ENCODE data around the gene ZSCAN10.
"Not testable (repeated sequence)": the region's sequence is repeated elsewhere in the genome, so short reads cannot be mapped to it uniquely, and the experiment has no call there.

Gene ZSCAN10

DNA sequence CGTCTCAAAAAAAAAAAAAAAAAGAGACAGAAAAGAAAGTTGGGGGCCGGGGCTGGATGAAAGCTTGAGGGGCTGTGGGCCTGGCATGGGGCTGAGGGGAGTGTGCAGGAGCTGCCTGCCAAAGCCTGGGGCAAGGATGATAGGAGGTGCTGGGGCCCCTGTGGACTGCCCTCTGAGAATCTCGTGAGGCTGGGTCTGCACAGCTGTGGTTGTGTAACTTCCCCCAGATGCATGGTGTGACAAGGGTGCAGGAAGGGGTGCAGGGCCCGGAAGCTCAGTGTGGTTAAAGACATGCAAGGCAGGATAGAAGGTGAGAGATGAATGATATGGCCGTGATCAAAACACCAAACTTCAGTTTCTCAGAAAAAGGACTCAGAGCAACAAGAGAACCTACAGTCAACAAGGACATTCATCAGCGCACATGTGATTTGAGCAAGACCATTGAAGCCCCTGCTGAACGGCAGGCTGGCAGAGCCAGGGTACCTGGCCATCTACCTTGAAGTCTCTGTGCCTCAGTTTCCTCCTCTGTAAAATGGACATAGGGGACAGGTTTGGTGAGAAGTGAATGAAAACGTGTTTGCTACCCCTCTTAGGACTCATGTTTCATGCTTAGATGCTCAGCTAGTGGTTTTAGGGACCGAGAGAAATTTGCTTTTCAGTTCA lies 24.1 kb downstream of the ZSCAN10 start:
- H3K4me1 Mint-ChIP-seq: peaks cover 31% of the 10 kb centered on the region
- H3K9me3 Mint-ChIP-seq: no peaks in the 10 kb centered on the region
- H3K27ac Mint-ChIP-seq: peak overlapping the region; percentile 69
- DNase-seq (ENCODE audit: low spot score in 2 of 2) (peak in 1 of 2 donors; percentile 27), ATAC-seq (ENCODE audit: low read depth) (peak; percentile 97)
- peaks cover 2% of the 10 kb centered on the region for H3K36me3 Mint-ChIP-seq
- H3K4me3 Mint-ChIP-seq: peak overlapping the region; percentile 62
- H3K27me3 Mint-ChIP-seq: peaks cover 3% of the 10 kb centered on the region

DNA sequence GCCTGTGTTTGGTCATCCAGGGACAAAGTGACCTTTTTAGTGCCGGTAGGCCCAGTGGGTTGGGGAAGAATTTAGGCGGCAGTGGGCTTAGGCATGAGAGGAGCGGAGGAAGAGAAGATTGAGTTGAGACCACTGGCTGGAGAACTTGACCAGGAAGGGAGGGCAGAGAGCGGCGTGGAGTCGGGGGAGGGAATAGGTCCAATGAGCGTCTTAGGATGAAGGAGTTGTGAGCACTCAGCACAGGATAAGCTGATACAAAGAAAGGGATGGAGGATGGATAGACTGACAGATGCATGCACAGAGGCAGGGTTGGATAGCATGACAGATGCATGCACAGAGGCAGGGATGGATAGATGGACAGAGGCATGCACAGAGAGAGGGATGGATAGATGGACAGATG lies 25.6 kb downstream of the ZSCAN10 start:
- H3K36me3 Mint-ChIP-seq: peaks cover 2% of the 10 kb centered on the region
- ATAC-seq (ENCODE audit: low read depth) (no peak), DNase-seq (ENCODE audit: low spot score in 2 of 2) (no peak)
- H3K4me1 Mint-ChIP-seq: peaks cover 31% of the 10 kb centered on the region
- peak overlapping the region; percentile 62 for H3K4me3 Mint-ChIP-seq
- no peaks in the 10 kb centered on the region for H3K27me3 Mint-ChIP-seq
- no peaks in the 10 kb centered on the region for H3K9me3 Mint-ChIP-seq
- no peak overlapping the region for H3K27ac Mint-ChIP-seq

DNA sequence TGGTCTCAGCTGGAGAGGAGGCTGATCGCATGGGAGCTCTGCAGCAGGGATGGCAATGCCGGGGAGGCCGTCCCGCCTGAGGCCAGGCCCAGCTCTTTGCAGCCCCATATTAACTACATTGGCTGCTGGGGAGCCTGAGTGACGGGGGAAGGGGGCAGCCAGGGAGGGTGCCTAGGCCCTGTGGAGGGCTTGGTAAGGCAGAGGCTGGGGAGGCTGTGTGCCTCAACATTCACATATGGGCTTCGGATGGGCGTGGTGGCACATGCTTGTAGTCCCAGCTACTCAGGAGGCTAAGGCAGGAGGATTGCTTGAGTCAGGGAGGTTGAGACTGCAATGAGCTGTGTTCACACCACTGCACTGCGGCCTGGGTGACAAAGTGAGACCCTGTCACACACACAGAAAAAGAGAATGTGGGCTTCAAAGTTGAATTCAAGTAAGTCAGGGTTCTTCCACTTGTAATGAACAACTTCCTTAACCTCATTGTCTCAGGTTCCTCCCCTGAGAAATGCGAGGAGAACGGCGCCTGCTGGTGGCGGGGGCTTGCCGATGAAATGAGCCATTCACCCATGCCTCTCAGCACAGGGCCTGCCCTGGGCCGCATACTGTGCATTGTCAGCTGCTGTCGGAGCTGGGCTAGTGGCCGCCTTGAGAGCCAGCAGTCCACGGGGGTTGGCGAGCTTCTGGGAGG lies 26.4 kb downstream of the ZSCAN10 start:
- H3K9me3 Mint-ChIP-seq; DNase-seq (ENCODE audit: low spot score in 2 of 2); H3K36me3 Mint-ChIP-seq; H3K27ac Mint-ChIP-seq; H3K27me3 Mint-ChIP-seq: not testable (repeated sequence)
- Mint-ChIP-seq H3K4me1 (peaks cover 31% of the 10 kb centered on the region), H3K4me3 (peak overlapping the region; percentile 62)
- ATAC-seq (ENCODE audit: low read depth): peak; percentile 39

DNA sequence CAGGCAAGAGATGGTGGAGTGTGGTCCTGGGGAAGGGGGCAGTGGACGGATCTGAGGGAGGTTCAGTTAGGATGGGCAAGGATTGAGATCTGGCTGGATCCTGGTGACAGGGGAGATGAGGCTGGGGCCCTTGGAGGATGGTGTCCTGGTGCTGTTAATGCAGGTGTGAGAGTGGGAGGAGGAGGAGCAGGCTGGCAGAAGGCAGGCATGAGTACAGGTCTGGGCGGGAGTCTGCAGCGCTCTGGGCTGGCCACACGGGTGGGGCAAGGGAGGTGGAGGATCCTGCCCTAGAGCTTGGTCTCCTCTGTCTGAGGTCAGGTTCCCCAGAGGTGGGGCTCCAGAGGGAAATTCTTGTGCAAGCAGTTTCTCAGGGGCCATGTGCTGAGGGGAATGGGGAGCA lies 26.9 kb downstream of the ZSCAN10 start:
- H3K4me1 Mint-ChIP-seq: peaks cover 31% of the 10 kb centered on the region

DNA sequence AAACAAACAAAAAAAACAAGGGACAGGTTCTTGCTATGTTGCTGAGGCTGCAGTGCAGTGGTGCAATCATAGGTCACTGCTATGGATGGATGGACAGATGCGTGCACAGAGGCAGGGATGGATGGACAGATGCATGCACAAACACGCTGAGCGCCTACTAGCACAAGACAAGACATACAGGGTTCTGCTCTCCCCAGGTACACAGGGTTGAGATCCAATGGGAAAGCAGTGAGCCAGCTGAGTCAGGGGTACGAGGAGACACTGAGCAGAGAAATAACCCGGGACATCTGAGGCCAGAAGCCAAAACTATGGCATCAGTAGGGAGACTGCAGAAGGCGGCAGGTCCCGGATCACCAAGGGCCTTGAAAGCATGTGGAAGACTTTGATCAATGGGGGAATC lies 27.4 kb downstream of the ZSCAN10 start:
- no peak for ATAC-seq (ENCODE audit: low read depth)
- peaks cover 2% of the 10 kb centered on the region for H3K36me3 Mint-ChIP-seq

More for the DNA sequence above, 26.9 kb downstream of the ZSCAN10 start:
- not testable (repeated sequence) for H3K4me3 Mint-ChIP-seq; H3K27me3 Mint-ChIP-seq; DNase-seq (ENCODE audit: low spot score in 2 of 2); H3K27ac Mint-ChIP-seq; H3K36me3 Mint-ChIP-seq; ATAC-seq (ENCODE audit: low read depth); H3K9me3 Mint-ChIP-seq

DNA sequence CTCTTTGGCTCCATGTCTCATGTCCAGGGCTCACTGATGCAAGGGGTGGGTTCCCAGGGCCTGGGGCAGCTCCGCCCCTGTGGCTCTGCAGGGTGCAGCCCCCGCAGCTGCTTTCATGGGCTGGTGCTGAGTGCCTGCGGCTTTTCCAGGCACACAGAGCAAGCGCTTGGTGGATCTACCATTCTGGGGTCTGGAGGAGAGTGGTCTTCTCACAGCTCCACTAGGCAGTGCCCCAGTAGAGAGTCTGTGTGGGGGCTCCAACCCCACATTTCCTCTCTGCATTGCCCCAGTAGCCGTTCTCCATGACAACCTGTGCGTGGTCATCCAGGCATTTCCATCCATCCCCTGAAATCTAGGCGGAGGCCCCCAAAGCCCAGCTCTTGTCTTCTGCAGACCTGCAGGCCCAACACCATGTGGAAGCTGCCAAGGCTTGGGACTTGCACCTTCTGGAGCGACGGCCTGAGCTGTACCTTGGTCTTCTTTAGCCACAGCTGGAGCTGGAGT lies 28.4 kb downstream of the ZSCAN10 start:
- Mint-ChIP-seq H3K9me3 (no peaks in the 10 kb centered on the region), H3K4me3 (no peak overlapping the region), H3K27ac (no peak overlapping the region), H3K36me3 (peaks cover 2% of the 10 kb centered on the region), H3K27me3 (peaks cover under 1% of the 10 kb centered on the region), H3K4me1 (peaks cover 27% of the 10 kb centered on the region)
- DNase-seq (ENCODE audit: low spot score in 2 of 2) (no peak), ATAC-seq (ENCODE audit: low read depth) (no peak)

More for the DNA sequence above, 27.4 kb downstream of the ZSCAN10 start:
- Mint-ChIP-seq H3K27me3 (no peaks in the 10 kb centered on the region), H3K4me1 (peaks cover 30% of the 10 kb centered on the region), H3K4me3 (no peak overlapping the region), H3K9me3 (no peaks in the 10 kb centered on the region), H3K27ac (no peak overlapping the region)
- DNase-seq (ENCODE audit: low spot score in 2 of 2): no peak

DNA sequence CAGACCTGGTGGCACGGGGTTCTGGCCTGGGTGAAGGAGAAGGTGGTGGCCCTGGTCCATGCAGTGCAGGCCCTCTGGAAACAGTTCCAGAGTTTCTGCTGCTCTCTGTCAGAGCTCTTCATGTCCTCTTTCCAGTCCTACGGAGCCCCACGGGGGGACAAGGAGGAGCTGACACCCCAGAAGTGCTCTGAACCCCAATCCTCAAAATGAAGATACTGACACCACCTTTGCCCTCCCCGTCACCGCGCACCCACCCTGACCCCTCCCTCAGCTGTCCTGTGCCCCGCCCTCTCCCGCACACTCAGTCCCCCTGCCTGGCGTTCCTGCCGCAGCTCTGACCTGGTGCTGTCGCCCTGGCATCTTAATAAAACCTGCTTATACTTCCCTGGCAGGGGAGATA lies 29.9 kb downstream of the ZSCAN10 start:
- not testable (repeated sequence) for H3K27ac Mint-ChIP-seq; H3K27me3 Mint-ChIP-seq; ATAC-seq (ENCODE audit: low read depth); H3K36me3 Mint-ChIP-seq; H3K9me3 Mint-ChIP-seq; DNase-seq (ENCODE audit: low spot score in 2 of 2); H3K4me3 Mint-ChIP-seq
- H3K4me1 Mint-ChIP-seq: peaks cover 16% of the 10 kb centered on the region

DNA sequence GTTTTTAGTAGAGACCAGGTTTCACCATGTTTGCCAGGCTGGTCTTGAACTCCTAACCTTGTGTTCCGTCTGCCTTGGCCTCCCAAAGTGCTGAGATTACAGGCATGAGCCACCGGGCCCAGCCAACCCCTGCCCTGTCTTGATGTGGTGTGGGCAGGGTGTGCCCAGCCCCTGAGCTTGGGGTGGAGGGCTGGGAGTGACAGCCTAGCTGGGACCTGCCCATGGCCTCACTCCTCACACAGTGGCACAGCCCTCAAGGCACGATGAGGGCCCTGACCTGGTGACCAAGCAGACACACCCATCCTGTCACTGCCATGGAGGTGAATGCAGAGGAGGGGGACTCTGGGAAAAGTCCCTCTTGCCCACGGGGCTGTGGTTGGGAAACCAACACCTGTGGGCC lies 30.6 kb downstream of the ZSCAN10 start:
- H3K4me3 Mint-ChIP-seq: no peak overlapping the region
- peaks cover 1% of the 10 kb centered on the region for H3K27me3 Mint-ChIP-seq
- no peak overlapping the region for H3K27ac Mint-ChIP-seq
- ATAC-seq (ENCODE audit: low read depth) (no peak), DNase-seq (ENCODE audit: low spot score in 2 of 2) (no peak)
- peaks cover 9% of the 10 kb centered on the region for H3K4me1 Mint-ChIP-seq
- H3K36me3 Mint-ChIP-seq: peaks cover under 1% of the 10 kb centered on the region
- H3K9me3 Mint-ChIP-seq: no peaks in the 10 kb centered on the region

DNA sequence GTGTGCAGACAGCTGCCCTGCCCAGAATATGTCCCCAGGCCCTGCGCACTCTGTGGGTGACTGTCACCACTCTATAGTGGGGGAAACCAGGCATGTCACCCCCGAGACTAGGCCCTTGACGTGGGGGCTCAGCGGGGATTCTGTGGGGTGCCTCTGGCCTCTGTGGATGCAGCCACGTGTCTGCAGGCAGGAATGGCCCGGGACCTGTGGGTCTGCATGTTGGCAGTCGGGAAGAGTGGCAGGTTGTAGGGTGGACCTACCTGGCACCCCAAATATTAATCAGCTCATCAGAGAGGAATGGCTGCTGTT lies 32.7 kb downstream of the ZSCAN10 start:
- Mint-ChIP-seq H3K4me3 (no peak overlapping the region), H3K9me3 (no peaks in the 10 kb centered on the region), H3K4me1 (peaks cover under 1% of the 10 kb centered on the region), H3K27me3 (peaks cover 1% of the 10 kb centered on the region), H3K36me3 (no peaks in the 10 kb centered on the region), H3K27ac (no peak overlapping the region)
- no peak for DNase-seq (ENCODE audit: low spot score in 2 of 2)
- no peak for ATAC-seq (ENCODE audit: low read depth)

DNA sequence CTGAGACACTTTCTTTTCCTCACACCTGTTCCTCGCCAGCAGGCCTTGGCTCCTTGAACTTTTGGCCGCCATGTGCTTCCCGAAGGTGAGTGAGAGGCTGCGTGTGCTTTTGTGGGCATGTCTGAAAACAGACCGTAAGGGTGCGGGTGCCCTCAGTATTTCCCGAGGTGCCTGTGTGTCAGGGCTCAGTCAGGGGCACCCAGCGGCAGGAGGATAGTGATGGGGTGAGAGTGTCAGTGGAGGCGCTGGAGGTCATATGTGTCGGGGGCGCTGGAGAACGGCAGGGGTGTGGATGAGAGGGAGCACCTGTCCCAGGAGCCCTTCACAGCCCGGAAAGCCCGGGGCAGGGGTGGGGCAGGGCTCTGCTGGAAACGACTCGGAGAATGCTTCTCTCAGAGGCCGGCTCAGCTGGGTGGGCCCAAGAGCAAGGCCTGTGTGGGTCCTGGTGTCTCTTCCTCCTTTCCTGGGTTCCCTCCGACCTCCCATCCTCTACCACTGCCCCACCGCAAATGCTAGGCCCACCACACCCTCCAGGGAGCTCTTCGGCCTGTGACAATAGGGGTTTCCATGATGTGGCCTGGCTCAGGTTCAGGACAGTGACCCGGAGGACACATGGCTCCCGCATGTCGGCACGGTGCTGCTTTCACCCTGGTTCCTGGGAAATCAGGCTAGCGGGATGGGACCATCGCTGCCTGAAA lies 33.2 kb downstream of the ZSCAN10 start:
- H3K27me3 Mint-ChIP-seq: peaks cover 1% of the 10 kb centered on the region
- no peaks in the 10 kb centered on the region for H3K4me1 Mint-ChIP-seq
- H3K4me3 Mint-ChIP-seq: no peak overlapping the region
- H3K27ac Mint-ChIP-seq: no peak overlapping the region
- H3K36me3 Mint-ChIP-seq: no peaks in the 10 kb centered on the region
- no peaks in the 10 kb centered on the region for H3K9me3 Mint-ChIP-seq
- ATAC-seq (ENCODE audit: low read depth) (no peak), DNase-seq (ENCODE audit: low spot score in 2 of 2) (no peak)

DNA sequence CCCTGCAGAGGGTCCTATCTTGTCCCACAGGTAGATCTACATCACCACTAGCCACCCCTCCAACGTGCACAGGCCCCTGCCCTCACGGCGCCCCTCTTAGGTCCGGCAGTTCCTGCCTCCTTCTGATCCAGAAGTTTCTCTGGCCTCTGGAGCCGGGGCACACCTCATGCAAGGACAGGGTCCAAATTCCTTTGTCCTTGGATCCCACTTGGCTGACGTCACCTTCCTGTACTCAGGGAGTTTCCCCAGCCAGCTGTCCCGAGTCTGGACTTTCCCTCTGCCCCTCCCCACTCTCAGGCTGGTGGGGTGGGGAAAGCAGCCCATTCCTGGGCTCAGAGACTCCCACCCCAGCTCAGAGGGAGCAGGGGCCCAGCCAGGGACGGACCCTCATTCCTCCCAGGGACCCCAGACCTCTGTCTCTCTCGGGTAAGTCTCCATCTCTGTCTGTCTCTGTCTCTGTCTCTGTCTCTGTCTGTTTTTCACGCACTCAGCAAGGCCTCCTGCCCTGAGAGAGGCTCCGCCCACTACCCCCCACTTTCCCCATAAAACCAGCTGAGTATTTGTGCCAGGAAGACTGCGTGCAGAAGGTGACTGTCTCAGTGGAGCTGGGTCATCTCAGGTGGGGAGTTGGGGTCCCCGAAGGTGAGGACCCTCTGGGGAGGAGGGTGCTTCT lies 33.9 kb downstream of the ZSCAN10 start, which contains the start of gene IL32:
IL32 (plus strand) TSS at position 572 of the 673 bp plus-strand sequence. CDS start 172 bp downstream, outside the sequence.
- Mint-ChIP-seq H3K4me3 (no peak within 1 kb of the TSS), H3K9me3 (no peaks in the 10 kb centered on the region), H3K4me1 (no peaks in the 10 kb centered on the region), H3K27ac (peak within 1 kb of the TSS; percentile 38), H3K27me3 (peaks cover 1% of the 10 kb centered on the region), H3K36me3 (no peaks in the 10 kb centered on the region)
- DNase-seq (ENCODE audit: low spot score in 2 of 2): no peak
- peak; percentile 42 for ATAC-seq (ENCODE audit: low read depth)

DNA sequence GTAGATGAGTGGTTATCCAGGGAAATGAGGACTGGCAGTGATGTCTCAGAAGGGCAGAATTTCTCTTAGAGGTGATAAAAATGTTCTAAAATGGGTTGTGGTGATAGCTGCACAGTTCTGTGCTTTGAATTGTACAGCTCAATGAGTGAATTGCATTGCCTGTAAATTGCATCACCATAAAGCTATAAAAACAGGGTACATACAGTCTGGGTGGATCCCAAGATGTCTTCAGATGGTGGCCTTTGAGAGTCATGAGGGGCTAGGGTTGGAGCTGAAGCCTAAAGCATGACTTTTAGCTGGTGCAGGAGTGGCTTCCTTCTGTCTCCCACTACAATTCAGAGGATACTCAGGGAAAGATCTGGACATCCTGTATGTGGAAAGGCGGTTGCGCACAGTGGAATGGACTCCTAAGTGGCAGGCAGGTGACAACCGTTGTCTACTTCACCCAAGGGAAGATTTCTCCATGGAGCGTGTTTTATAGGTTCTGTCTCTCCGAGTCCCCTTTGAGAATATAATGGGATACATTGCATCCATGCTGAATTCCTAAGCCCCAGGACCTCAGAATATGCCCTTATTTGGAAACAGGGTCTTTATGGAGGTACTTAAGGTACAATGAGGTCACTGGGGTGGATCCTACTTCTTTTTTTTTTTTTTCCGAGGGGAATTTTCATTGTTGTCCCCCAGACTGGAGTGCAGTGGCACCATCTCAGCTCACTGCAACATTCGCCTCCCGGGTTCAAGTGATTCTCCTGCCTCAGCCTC lies 35.3 kb downstream of the ZSCAN10 start:
- H3K4me3 Mint-ChIP-seq: no peak overlapping the region
- peaks cover 1% of the 10 kb centered on the region for H3K27me3 Mint-ChIP-seq
- H3K4me1 Mint-ChIP-seq: peaks cover 5% of the 10 kb centered on the region
- DNase-seq (ENCODE audit: low spot score in 2 of 2): no peak
- no peak for ATAC-seq (ENCODE audit: low read depth)
- no peaks in the 10 kb centered on the region for H3K36me3 Mint-ChIP-seq
- no peaks in the 10 kb centered on the region for H3K9me3 Mint-ChIP-seq
- H3K27ac Mint-ChIP-seq: no peak overlapping the region

DNA sequence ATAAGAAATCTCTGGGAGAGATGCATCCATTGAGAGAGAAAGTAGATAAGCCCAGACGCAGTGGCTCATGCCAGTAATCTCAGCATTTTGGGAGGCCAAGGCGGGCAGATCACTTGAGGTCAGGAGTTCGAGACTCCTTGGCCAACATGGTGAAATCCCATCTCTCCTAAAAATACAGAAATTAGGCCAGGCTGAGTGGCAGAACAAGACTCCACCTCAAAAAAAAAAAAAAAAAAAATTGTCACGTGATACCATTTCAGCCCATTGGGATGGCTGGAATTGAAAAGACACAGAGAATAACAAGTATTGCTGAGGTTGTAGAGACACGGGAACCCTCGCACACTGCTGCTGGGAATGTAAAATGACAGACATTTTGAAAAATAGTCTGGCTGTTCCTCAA lies 36.5 kb downstream of the ZSCAN10 start:
- H3K4me1 Mint-ChIP-seq: peaks cover 5% of the 10 kb centered on the region
- no peaks in the 10 kb centered on the region for H3K9me3 Mint-ChIP-seq
- no peaks in the 10 kb centered on the region for H3K36me3 Mint-ChIP-seq
- peaks cover 1% of the 10 kb centered on the region for H3K27me3 Mint-ChIP-seq
- no peak for ATAC-seq (ENCODE audit: low read depth)
- H3K4me3 Mint-ChIP-seq: no peak overlapping the region
- no peak for DNase-seq (ENCODE audit: low spot score in 2 of 2)
- H3K27ac Mint-ChIP-seq: no peak overlapping the region

All from memory B cell (primary cell).